ENCODE data around the gene CASTOR2.
"Not testable (repeated sequence)": the region's sequence is repeated elsewhere in the genome, so short reads cannot be mapped to it uniquely, and the experiment has no call there.

Gene CASTOR2

GRCh38 chr7:75050501-75050900 is 86.0 kb downstream of the CASTOR2 start:
- DNase-seq (ENCODE audit: low read depth, low spot score), result no peak

DNA sequence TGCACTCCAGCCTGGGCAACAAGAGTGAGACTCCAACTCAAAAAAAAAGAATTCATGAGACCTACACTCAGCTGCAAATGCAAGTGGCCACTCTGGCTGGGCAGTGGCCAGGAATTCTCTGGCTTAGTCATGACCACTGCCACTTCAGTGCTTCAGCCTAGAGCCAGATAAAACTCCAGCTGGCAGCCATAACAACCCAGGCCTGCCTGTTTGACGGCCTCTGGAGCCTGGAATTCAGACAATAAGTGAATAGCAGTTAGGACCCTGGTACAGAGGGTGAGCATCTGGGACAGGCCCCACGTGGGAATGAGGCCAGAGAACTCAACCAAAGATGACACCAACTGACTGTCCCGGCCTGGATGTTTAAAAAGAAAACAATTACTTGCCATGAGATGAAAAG is 90.2 kb downstream of the CASTOR2 start:
- peak; percentile 22 for DNase-seq (ENCODE audit: low read depth, low spot score)

- DNase-seq (ENCODE audit: low read depth, low spot score), result no peak
Measured at GRCh38 chr7:75055155-75055554, 90.7 kb downstream of the CASTOR2 start.

GRCh38 chr7:75055830-75056772 is 91.6 kb downstream of the CASTOR2 start:
- no peak for DNase-seq (ENCODE audit: low read depth, low spot score)

- no peak for DNase-seq (ENCODE audit: low read depth, low spot score)
Measured at GRCh38 chr7:75058406-75058805, 93.9 kb downstream of the CASTOR2 start.

GRCh38 chr7:75064291-75064690 is 99.8 kb downstream of the CASTOR2 start:
- no peak for DNase-seq (ENCODE audit: low read depth, low spot score)

GRCh38 chr7:75064801-75065200 is 100.3 kb downstream of the CASTOR2 start:
- DNase-seq (ENCODE audit: low read depth, low spot score), result no peak

DNA sequence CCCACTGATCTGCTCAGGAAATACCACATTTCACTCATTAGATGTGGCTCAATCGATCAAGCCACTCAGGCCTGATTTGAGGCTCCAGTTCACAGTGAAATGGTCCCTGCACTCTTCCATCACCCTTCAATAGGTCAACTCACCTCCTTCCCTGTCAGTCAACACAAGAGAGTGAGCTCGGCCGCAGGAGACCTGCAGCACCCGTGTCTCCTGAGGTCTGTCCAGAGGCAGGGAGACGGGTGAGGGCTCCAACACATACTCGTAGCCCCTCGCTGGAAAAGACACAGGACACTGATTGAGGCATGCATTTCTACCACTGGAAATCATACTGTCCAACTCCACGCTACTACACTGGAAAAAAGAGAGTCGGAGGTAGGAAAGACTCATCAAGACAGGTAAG is 102.0 kb downstream of the CASTOR2 start:
- DNase-seq (ENCODE audit: low read depth, low spot score), result no peak

DNA sequence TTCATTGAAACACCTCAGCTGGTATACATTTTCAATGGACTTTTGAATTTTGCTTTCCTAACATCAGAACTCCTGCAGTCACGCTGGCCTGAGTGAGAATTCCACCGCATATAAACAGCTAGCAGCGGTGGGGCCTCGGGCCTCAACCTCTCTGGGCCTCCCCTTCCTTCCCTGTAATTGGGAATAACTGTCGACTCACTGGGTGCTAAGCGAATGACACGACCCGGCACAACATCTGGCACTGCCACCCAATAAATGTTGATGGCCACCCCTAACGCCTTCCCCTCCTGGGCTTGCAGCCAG is 108.4 kb downstream of the CASTOR2 start:
- DNase-seq (ENCODE audit: low read depth, low spot score), result no peak

GRCh38 chr7:75074262-75074641 is 109.7 kb downstream of the CASTOR2 start:
- not testable (repeated sequence) for DNase-seq (ENCODE audit: low read depth, low spot score)

Data from ELF-1 (cell line).